Activated CD4-positive, alpha-beta memory T cell treated with anti-CD3 and anti-CD28 coated beads for 36 hours (primary cell): Measurements from ENCODE around the gene KANSL1. TPM values are rescaled to one million over a fixed set of nuclear protein-coding genes. Genes with fewer than 3 reads are reported as not detected.
"Not testable (repeated sequence)": the region's sequence is repeated elsewhere in the genome, so short reads cannot be mapped to it uniquely, and the experiment has no call there.

Experiments used
- CTCF ChIA-PET: fragments of 350-600 bp; sonication (Branson Sonifier 250); formaldehyde crosslinking; loops from one replicate; lab custom pipeline; 2021; ENCODE audit warnings: antibody characterized with exemption, inconsistent platforms; lab: Charles Lee
- POLR2A ChIA-PET: fragments of 350-600 bp; sonication (Branson Sonifier 250); formaldehyde crosslinking; loops from one replicate; lab custom pipeline; 2021; ENCODE audit warnings: antibody characterized with exemption; lab: Charles Lee
- DNase-seq: peaks from one replicate; pipeline ENCODE4 v3.0.0-alpha.2; 2020
- H3K27ac Mint-ChIP-seq: one replicate; pipeline ENCODE4 v1.8.0; 2021; ENCODE audit warnings: mixed read lengths
- H3K27me3 Mint-ChIP-seq: one replicate; pipeline ENCODE4 v1.8.0; 2021; ENCODE audit warnings: mixed read lengths
- H3K36me3 Mint-ChIP-seq: one replicate; pipeline ENCODE4 v1.8.0; 2021; ENCODE audit warnings: mixed read lengths
- H3K4me1 Mint-ChIP-seq: one replicate; pipeline ENCODE4 v1.8.0; 2021; ENCODE audit warnings: low read depth, mixed read lengths
- H3K4me3 Mint-ChIP-seq: one replicate; pipeline ENCODE4 v1.8.0; 2021; ENCODE audit warnings: mild to moderate bottlenecking, mixed read lengths
- H3K9me3 Mint-ChIP-seq: one replicate; pipeline ENCODE4 v1.8.0; 2021; ENCODE audit warnings: mixed read lengths
- intact Hi-C: fragments of 100-400 bp; cut with micrococcal nuclease; formaldehyde crosslinking; loops from one replicate; pipeline ENCODE4 v1.15.1; 2023
- total RNA-seq, 2 experiments: library from RNA; stranded (reverse); gene quantifications; one replicate each; pipeline ENCODE4 v1.2.3, GENCODE V29; 2021

The KANSL1 gene, protein sequence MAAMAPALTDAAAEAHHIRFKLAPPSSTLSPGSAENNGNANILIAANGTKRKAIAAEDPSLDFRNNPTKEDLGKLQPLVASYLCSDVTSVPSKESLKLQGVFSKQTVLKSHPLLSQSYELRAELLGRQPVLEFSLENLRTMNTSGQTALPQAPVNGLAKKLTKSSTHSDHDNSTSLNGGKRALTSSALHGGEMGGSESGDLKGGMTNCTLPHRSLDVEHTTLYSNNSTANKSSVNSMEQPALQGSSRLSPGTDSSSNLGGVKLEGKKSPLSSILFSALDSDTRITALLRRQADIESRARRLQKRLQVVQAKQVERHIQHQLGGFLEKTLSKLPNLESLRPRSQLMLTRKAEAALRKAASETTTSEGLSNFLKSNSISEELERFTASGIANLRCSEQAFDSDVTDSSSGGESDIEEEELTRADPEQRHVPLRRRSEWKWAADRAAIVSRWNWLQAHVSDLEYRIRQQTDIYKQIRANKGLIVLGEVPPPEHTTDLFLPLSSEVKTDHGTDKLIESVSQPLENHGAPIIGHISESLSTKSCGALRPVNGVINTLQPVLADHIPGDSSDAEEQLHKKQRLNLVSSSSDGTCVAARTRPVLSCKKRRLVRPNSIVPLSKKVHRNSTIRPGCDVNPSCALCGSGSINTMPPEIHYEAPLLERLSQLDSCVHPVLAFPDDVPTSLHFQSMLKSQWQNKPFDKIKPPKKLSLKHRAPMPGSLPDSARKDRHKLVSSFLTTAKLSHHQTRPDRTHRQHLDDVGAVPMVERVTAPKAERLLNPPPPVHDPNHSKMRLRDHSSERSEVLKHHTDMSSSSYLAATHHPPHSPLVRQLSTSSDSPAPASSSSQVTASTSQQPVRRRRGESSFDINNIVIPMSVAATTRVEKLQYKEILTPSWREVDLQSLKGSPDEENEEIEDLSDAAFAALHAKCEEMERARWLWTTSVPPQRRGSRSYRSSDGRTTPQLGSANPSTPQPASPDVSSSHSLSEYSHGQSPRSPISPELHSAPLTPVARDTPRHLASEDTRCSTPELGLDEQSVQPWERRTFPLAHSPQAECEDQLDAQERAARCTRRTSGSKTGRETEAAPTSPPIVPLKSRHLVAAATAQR (N-terminal part only)
- 10 to 100 TPM; 57.3 to 63.8 TPM for total RNA-seq

DNA sequence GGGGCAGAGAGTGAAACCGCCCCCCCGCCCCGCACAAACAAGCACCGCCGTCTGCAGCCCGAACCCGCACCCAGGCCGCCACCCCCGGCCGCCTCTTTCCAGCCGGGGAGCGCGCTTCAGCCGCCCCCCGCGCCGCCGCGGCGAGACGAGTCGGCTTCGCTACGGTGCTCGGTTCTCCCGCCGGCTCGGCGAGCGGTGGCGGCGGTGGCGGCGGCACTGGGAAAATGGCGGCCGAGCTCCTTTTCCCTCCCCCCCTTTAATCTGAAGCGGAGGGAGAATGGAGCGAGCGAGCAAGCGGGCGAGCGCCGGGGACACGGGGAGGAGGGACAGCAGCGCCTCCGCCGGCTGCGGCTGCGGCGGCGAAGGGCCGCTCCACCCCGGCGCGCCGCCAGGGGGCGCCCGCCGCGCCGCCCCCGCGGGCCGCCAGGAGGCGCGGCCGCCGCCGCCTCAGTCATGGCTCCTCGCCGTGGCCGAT, at the start of gene KANSL1:
Gene KANSL1, minus strand, starts transcription at position 279 of the 475 bp plus-strand sequence. CDS start 21,286 bp downstream, outside the sequence.
- intact Hi-C loops: loop anchor here (2.0 to 5.0 kb wide), 4 partner anchors 56 to 876 kb away; partner anchors contain the start of gene MAP3K14
- Mint-ChIP-seq H3K4me3 (peak within 1 kb of the TSS; percentile 98), H3K36me3 (peaks cover 21% of the 10 kb centered on the region), H3K27me3 (no peaks in the 10 kb centered on the region), H3K4me1 (peaks cover 62% of the 10 kb centered on the region), H3K9me3 (no peaks in the 10 kb centered on the region), H3K27ac (peak within 1 kb of the TSS; percentile 99)
- CTCF ChIA-PET: interaction anchor here (0.6 to 3.9 kb wide), 45 partner anchors 9 to 319 kb away, joined by 3 to 50 read pairs (median 4); no protein-coding TSS in a partner anchor
- POLR2A ChIA-PET: interaction anchor here (0.5 to 2.3 kb wide), 13 partner anchors 11 to 192 kb away, joined by 3 to 8 read pairs (median 4); no protein-coding TSS in a partner anchor
- DNase-seq: peak; percentile 93

DNA sequence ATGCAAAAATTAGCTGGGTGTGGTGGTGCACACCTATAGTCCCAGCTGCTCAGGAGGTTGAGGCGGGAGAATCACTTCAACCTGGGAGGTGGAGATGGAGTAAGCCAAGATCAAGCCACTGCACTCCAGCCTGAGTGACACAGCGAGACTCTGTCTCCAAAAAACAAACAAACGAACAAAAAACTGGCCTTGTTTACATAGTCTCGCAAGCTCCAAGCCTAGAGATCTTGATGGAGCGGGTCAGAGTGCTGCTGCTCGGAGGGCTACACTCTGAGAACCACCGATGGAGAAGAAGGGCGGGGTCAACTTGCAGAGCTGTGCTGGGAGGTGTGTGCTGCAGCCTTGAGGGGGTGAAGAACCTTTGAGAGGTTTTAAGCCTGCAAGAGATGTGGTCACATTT, 38.1 kb upstream of the KANSL1 start:
- H3K4me1 Mint-ChIP-seq, CTCF ChIA-PET, H3K4me3 Mint-ChIP-seq, H3K9me3 Mint-ChIP-seq, intact Hi-C loops, H3K27ac Mint-ChIP-seq, H3K36me3 Mint-ChIP-seq, DNase-seq, H3K27me3 Mint-ChIP-seq, POLR2A ChIA-PET: not testable (repeated sequence)

DNA sequence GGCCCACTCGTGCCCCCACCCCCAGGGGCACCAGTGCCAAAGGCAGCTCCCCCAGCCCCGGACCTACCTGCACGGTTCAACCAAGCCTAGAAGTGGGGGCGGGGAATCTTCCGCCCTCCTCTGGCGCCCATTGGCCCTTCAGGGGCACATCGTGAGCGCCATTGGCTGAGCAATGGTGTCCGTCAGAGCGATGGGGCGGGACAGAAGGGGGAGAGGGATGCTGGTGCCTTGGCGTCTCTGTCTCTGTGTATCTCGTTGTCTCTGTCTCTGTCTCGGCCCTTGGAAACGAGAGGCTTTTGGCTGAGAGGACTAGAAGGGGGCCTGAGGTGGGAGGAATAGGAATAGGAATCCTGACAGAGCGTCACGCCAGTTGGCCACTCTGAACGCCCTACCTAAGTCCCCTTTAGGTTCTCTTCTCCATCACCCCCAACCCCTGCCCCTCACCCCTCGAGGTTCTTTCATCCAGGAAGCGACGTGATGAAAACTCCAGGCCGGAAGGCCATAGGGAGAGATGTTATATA, 32.1 kb upstream of the KANSL1 start:
- peak overlapping the region; percentile 80 for H3K27ac Mint-ChIP-seq
- CTCF ChIA-PET, H3K27me3 Mint-ChIP-seq, H3K4me1 Mint-ChIP-seq, H3K36me3 Mint-ChIP-seq, intact Hi-C loops, H3K9me3 Mint-ChIP-seq, POLR2A ChIA-PET: not testable (repeated sequence)
- peak overlapping the region; percentile 84 for H3K4me3 Mint-ChIP-seq
- DNase-seq: peak; percentile 100

DNA sequence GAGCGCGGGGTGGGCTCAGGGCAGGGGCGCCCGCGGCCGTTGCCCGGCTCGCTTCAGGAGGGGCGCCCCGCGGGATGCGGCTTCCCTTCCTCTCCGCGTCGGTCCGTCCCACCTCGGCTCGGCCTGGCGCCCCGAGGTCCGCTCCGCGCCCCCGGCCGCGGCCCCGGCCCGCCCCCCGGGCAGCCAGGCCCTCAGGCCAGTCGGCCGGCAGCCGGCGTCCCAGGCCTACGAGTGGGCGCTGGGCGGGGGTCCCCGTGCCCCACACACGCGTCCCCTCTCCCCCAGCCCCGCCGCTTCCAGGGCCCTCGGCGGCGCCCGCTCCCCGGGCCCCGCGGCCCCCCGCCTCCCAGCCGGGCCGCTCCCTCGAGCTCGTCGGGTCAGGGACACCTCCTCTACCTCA, 31.6 kb upstream of the KANSL1 start:
- POLR2A ChIA-PET, H3K4me1 Mint-ChIP-seq, H3K36me3 Mint-ChIP-seq, H3K9me3 Mint-ChIP-seq, DNase-seq, H3K27me3 Mint-ChIP-seq, H3K27ac Mint-ChIP-seq, intact Hi-C loops: not testable (repeated sequence)
- H3K4me3 Mint-ChIP-seq: peak overlapping the region; percentile 84
- CTCF ChIA-PET: interaction anchor here (0.6 kb wide), 1 partner anchor 1532 kb away, joined by 4 read pairs; no protein-coding TSS in a partner anchor

DNA sequence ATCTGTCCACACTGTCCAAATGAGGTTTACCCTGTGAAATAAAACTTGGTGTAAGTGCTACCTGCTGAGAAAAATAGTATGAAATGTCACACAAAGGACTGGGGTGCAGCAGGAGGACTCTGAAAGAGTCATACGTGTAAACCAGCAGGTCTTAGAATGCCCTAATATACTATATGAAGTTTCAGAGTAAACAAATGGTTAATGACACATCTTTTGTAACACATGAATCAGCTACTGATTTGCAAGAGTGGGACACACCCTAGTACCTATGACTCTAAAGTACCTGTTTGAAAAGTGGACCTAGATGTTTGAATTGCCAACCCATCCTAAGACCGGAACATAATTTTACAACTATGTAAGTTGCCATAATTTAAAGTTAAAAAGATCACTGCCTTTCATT, 29.8 kb upstream of the KANSL1 start:
- H3K27me3 Mint-ChIP-seq, H3K36me3 Mint-ChIP-seq, H3K4me3 Mint-ChIP-seq, H3K27ac Mint-ChIP-seq, DNase-seq, H3K4me1 Mint-ChIP-seq, intact Hi-C loops, CTCF ChIA-PET, POLR2A ChIA-PET, H3K9me3 Mint-ChIP-seq: not testable (repeated sequence)

DNA sequence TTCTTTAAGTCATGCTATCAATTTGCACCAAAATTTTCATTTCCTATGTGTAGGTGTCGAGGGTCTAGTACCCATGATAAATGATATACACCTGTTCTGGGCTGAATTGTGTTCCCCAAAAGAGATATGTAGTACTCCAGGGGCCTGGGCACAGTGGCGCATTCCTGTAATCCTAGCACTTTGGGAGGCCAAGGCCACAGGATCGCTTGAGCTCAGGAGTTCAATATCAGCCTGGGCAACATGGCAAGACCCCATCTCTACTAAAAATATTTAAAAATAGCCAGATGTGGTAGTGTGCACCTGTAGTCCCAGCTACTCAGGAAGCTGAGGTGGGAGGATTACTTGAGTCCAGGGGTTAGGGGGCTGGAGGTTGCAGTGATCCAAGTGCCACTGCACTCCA, 23.5 kb upstream of the KANSL1 start:
- Mint-ChIP-seq H3K27ac (no peak overlapping the region), H3K9me3 (no peaks in the 10 kb centered on the region), H3K4me3 (no peak overlapping the region), H3K27me3 (no peaks in the 10 kb centered on the region), H3K4me1 (peaks cover 17% of the 10 kb centered on the region), H3K36me3 (peaks cover 9% of the 10 kb centered on the region)
- ChIA-PET CTCF (interaction anchor here (0.6 to 2.6 kb wide), 3 partner anchors 9 to 174 kb away, joined by 3 to 10 read pairs (median 4); partner anchors contain the start of gene KANSL1), POLR2A (no interaction called here)
- intact Hi-C loops: no loop called here
- DNase-seq: no peak

DNA sequence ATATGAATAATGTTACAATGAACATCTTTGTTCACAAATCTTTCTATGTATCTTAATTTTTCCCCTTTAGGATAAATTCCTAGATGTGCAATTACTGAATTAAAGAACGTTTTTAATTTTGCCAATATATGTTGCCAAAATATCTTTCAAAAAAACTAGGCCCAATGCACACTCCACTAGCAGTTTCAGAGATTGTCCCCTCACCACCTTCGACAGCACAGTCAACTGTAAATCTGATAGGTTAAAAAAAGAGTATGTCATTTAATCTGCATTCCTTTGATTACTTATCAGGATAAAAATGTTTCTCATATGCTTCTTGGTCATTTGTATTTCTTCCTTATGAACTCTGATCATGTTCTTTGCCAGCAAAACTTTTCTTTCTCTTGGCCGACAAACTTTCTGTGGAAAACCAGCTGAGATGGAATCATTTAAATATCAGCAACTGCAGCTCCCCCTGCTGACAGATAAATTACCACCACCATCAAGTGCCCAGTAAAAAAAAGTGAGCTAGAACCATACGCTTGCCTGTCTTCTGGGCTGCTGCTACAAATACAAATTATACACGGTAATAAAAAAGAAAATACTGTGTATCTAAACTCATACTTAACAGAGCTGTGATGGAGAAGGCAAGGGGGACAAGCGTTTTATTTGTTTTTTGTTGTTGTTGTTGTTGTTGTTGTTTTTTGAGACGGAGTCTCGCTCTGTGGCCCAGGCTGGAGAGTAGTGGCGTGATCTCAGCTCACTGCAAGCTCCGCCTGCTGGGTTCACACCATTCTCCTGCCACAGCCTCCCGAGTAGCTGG, 19.6 kb upstream of the KANSL1 start:
- intact Hi-C loops: loop anchor here (1.0 kb wide), 2 partner anchors 19 to 211 kb away; no protein-coding TSS in a partner anchor
- no peak overlapping the region for H3K27ac Mint-ChIP-seq
- peaks cover 21% of the 10 kb centered on the region for H3K4me1 Mint-ChIP-seq
- peak; percentile 67 for DNase-seq
- POLR2A ChIA-PET: interaction anchor here (1.1 kb wide), 1 partner anchor 19 kb away, joined by 4 read pairs; no protein-coding TSS in a partner anchor
- CTCF ChIA-PET: interaction anchor here (0.5 to 4.2 kb wide), 47 partner anchors 9 to 970 kb away, joined by 3 to 70 read pairs (median 4); partner anchors contain the start of genes KANSL1 and STH
- no peaks in the 10 kb centered on the region for H3K9me3 Mint-ChIP-seq
- no peaks in the 10 kb centered on the region for H3K27me3 Mint-ChIP-seq
- H3K4me3 Mint-ChIP-seq: no peak overlapping the region
- peaks cover 7% of the 10 kb centered on the region for H3K36me3 Mint-ChIP-seq

DNA sequence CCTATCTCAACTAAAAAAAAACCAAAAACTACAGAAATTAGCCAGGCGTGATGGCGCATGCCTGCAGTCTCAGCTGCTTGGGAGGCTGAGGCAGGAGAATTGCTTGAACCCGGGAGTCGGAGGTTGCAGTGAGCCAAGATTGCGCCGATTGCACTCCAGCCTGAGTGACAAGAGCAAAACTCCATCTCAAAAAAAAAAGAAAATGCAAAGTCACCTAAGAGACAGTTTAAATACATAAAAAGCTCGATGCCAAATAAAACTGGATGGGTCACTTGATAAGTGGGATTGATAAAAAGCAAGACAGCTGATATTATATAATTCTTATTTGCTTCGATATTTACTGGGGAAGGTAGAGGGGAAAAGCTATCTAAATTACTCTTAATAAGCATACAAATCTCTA, 15.8 kb upstream of the KANSL1 start:
- POLR2A ChIA-PET: no interaction called here
- Mint-ChIP-seq H3K4me3 (no peak overlapping the region), H3K4me1 (peaks cover 27% of the 10 kb centered on the region), H3K9me3 (no peaks in the 10 kb centered on the region), H3K36me3 (peaks cover 11% of the 10 kb centered on the region), H3K27me3 (no peaks in the 10 kb centered on the region), H3K27ac (no peak overlapping the region)
- intact Hi-C loops: no loop called here
- CTCF ChIA-PET: interaction anchor here (0.7 to 1.4 kb wide), 4 partner anchors 15 to 210 kb away, joined by 3 to 4 read pairs (median 4); partner anchors contain the start of genes KANSL1 and STH
- no peak for DNase-seq

DNA sequence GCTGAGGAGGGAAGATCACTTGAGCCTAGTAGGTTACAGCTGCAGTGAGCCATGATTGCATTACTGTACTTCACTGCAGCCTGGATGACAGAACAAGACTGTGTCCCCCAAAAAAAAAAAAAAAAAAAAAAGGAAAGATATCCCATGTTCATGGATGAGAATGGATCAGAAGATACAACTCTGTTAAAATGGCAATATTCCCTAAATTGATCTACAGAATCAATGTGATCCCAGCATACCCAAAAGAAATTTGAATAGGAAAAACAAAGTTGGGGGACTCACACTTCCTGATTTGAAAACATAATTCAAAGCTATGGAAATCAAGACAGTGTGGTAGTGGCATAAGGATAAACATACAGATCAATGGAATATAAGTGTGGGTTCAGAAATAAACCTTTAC, 12.7 kb upstream of the KANSL1 start:
- no peak for DNase-seq
- peaks cover 23% of the 10 kb centered on the region for H3K4me1 Mint-ChIP-seq
- ChIA-PET POLR2A (interaction anchor here (0.5 kb wide), 1 partner anchor 68 kb away, joined by 4 read pairs; no protein-coding TSS in a partner anchor), CTCF (interaction anchor here (1.1 to 2.0 kb wide), 2 partner anchors 162 to 203 kb away, joined by 5 to 9 read pairs; no protein-coding TSS in a partner anchor)
- H3K27ac Mint-ChIP-seq: no peak overlapping the region
- peaks cover 8% of the 10 kb centered on the region for H3K36me3 Mint-ChIP-seq
- intact Hi-C loops: no loop called here
- no peaks in the 10 kb centered on the region for H3K9me3 Mint-ChIP-seq
- no peaks in the 10 kb centered on the region for H3K27me3 Mint-ChIP-seq
- H3K4me3 Mint-ChIP-seq: no peak overlapping the region

DNA sequence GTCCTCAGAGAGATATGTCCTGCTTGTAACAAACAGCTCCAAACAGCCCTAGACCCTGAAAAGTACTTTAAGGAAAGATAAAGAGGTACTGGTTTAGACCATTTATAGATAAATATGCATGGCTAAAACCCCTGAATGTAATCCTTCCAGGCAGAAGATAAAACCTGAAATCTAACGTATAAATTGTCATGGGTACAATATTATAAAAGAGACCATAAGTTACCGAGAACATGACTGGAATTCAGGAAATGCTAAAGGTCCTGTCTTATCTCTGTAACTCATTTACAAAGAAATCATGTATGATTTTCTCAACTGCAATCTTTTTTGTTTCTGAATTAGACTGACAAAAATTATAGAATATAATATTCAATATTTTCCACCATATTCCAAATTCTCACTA, 9.2 kb upstream of the KANSL1 start:
- ChIA-PET CTCF (interaction anchor here (0.6 to 1.2 kb wide), 4 partner anchors 8 to 265 kb away, joined by 4 to 6 read pairs (median 4); no protein-coding TSS in a partner anchor), POLR2A (no interaction called here)
- Mint-ChIP-seq H3K36me3 (peaks cover 5% of the 10 kb centered on the region), H3K4me1 (peaks cover 40% of the 10 kb centered on the region), H3K27ac (no peak overlapping the region), H3K4me3 (no peak overlapping the region), H3K9me3 (no peaks in the 10 kb centered on the region), H3K27me3 (no peaks in the 10 kb centered on the region)
- no peak for DNase-seq
- intact Hi-C loops: no loop called here
